Endodermal cell (in vitro differentiated cells): ENCODE results near the gene SHANK1. TPM values are rescaled to one million over a fixed set of nuclear protein-coding genes. Genes with fewer than 3 reads are reported as not detected.

Experiments
- DNase-seq: peaks from one replicate; pipeline ENCODE4 v3.0.0-alpha.2; 2017
- H3K27ac ChIP-seq: 2 replicates; pipeline ENCODE4 v1.5.1; 2013; ENCODE audit warnings: mild to moderate bottlenecking, low read depth, low read length, moderate library complexity
- H3K27me3 ChIP-seq: 2 replicates; pipeline ENCODE4 v1.6.1; 2013; ENCODE audit warnings: mild to moderate bottlenecking, low read length, moderate library complexity; ENCODE audit not compliant: insufficient read depth, control insufficient read depth, poor library complexity, severe bottlenecking
- H3K36me3 ChIP-seq: 2 replicates; pipeline ENCODE4 v1.7.0; 2013; ENCODE audit warnings: mild to moderate bottlenecking, low read length, moderate library complexity; ENCODE audit not compliant: control insufficient read depth, insufficient read depth
- H3K4me1 ChIP-seq: one replicate; pipeline ENCODE4 v1.7.0; 2013; ENCODE audit warnings: low read length; ENCODE audit not compliant: control insufficient read depth, insufficient read depth
- H3K4me3 ChIP-seq: 2 replicates; pipeline ENCODE4 v1.5.1; 2013; ENCODE audit warnings: mild to moderate bottlenecking, low read length, moderate library complexity
- H3K9ac ChIP-seq: 2 replicates; pipeline ENCODE4 v1.6.1; 2013; ENCODE audit warnings: mild to moderate bottlenecking, low read length, moderate library complexity; ENCODE audit not compliant: poor library complexity, severe bottlenecking; ENCODE audit errors: extremely low read depth
- H3K9me3 ChIP-seq: 2 replicates; pipeline ENCODE4 v1.6.1; 2013; ENCODE audit warnings: mild to moderate bottlenecking, low read length, moderate library complexity; ENCODE audit not compliant: control insufficient read depth
- H3K27ac Mint-ChIP-seq: 2 replicates; pipeline ENCODE4 v1.8.0; 2020; ENCODE audit warnings: mixed read lengths
- H3K27me3 Mint-ChIP-seq: 2 replicates; pipeline ENCODE4 v1.8.0; 2021; ENCODE audit warnings: mild to moderate bottlenecking, mixed read lengths; ENCODE audit not compliant: insufficient read depth
- H3K36me3 Mint-ChIP-seq: 2 replicates; pipeline ENCODE4 v1.8.0; 2020; ENCODE audit warnings: low read depth, mixed read lengths
- H3K4me1 Mint-ChIP-seq: 2 replicates; pipeline ENCODE4 v1.8.0; 2020; ENCODE audit warnings: mixed read lengths
- H3K4me3 Mint-ChIP-seq: 2 replicates; pipeline ENCODE4 v1.8.0; 2020; ENCODE audit warnings: mild to moderate bottlenecking, moderate library complexity, mixed read lengths
- H3K9me3 Mint-ChIP-seq: 2 replicates; pipeline ENCODE4 v1.8.0; 2020; ENCODE audit warnings: mild to moderate bottlenecking, mixed read lengths
- CTCF ChIP-seq: fragments of 200-600 bp; sonication (generic); conservative IDR thresholded peaks from 2 replicates; pipeline ENCODE4 v1.5.0; 2021; ENCODE audit warnings: antibody characterized with exemption, mild to moderate bottlenecking
- WGBS, 2 experiments: methylation state at CpG; one replicate each; pipeline versions ENCODE4 v1.1.5 to v1.1.7; 2013; ENCODE audit warnings: missing lambda C conversion rate in 2 of 2, mixed read lengths in 1 of 2; ENCODE audit not compliant: insufficient coverage in 1 of 2, insufficient read length in 1 of 2; 5-methylcytosine and 5-hydroxymethylcytosine counted together
- total RNA-seq, 2 donors: library from RNA; stranded (reverse); fragmentation: NEBNext Ultra II Directional in 1 of 2; extraction: Animal tissue kit (Norgen Biotek cat#: 25700) in 1 of 2; gene quantifications; 2 replicates in 1 of 2; 3 replicates in 1 of 2; pipeline ENCODE4 v1.2.1, GENCODE V29; 2021

Gene SHANK1
- total RNA-seq, 2 donors from 2014 or later, result 1.6 to 1.9 TPM

- Histone ChIP-seq H3K4me1 (no peaks in the 10 kb centered on the region), H3K27me3 (no peaks in the 10 kb centered on the region), H3K27ac (no peak overlapping the region), H3K36me3 (no peaks in the 10 kb centered on the region), H3K4me3 (no peak overlapping the region), H3K9me3 (peaks cover 4% of the 10 kb centered on the region), H3K9ac (no peak overlapping the region)
- Mint-ChIP-seq H3K4me1 (no peaks in the 10 kb centered on the region), H3K9me3 (no peaks in the 10 kb centered on the region), H3K36me3 (no peaks in the 10 kb centered on the region), H3K27ac (no peak overlapping the region), H3K27me3 (peaks cover 74% of the 10 kb centered on the region), H3K4me3 (no peak overlapping the region)
- 77 to 100% methylated on average over 1 to 5 of the region's 5 CpGs for WGBS, 2 experiments
- no peak for TF ChIP-seq CTCF
- no peak for DNase-seq
Measured at GRCh38 chr19:50710612-50711011, 9.0 kb downstream of the SHANK1 start.

DNA sequence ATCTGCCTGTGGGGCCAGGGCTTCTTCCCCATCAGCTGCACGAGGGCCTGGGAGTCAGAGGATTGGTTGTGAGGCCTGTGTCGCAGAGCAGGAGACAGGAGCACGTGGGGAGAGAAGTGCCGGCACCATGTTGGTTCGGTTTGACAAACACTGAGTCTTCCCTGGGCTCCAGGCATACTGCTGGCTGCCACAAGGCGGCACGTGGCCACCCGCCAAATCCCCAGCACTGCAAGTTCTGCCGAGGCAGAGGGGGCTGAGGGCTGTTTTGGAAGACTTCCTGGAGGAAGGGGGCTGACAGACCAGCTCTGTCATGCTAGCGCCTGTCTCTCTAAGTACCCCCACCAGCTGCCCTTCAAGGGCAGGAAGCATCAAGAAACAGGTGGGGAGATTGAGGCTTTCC, 9.5 kb downstream of the SHANK1 start:
- H3K4me3 ChIP-seq, result no peak overlapping the region
- peak; percentile 57 for TF ChIP-seq CTCF
- Mint-ChIP-seq H3K27ac (no peak overlapping the region), H3K4me1 (no peaks in the 10 kb centered on the region), H3K9me3 (no peaks in the 10 kb centered on the region), H3K4me3 (no peak overlapping the region), H3K36me3 (no peaks in the 10 kb centered on the region), H3K27me3 (peaks cover 73% of the 10 kb centered on the region)
- H3K9me3 ChIP-seq, result peaks cover 4% of the 10 kb centered on the region
- WGBS, 2 experiments, result 66 to 68% methylated on average over 6 to 10 of the region's 10 CpGs
- H3K4me1 ChIP-seq, result no peaks in the 10 kb centered on the region
- no peak for DNase-seq
- H3K36me3 ChIP-seq, result no peaks in the 10 kb centered on the region
- no peak overlapping the region for H3K9ac ChIP-seq
- no peaks in the 10 kb centered on the region for H3K27me3 ChIP-seq
- no peak overlapping the region for H3K27ac ChIP-seq

DNA sequence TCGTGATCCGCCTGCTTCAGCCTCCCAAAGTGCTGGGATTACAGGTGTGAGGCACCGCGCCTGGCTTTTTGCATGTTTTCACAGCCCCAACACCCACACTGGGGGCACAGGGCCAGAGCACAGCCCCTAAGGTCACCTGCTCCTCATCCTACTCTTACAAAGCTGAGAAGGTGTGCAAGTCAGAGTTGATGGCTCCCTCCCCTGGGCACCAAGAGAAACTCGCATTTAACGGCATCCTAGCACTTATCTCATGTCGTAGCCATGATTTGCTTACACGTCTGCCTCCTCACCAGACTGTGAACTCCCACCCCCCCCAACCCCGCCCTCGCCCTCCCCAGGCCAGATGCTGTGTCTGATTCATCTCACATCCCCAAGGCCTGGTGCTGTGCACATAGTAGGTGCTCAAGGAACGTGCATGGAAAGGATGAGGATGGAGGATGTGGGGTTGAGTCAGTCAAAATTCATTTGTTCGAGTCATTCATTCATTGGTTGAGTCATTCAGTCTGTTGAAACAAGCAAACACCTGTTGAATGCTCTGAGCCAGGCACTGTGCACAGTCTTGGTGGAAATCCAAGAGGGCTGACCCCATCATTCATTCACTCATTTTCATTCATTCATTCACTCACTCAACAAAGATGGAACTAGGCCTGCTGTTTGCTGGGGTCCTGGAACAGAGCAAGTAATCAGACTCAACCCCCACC, 11.3 kb downstream of the SHANK1 start:
- H3K27me3 Mint-ChIP-seq, result peaks cover 71% of the 10 kb centered on the region
- WGBS, 2 experiments, result 71 to 80% methylated on average over 8 to 12 of the region's 12 CpGs

More for the DNA sequence above, 11.3 kb downstream of the SHANK1 start:
- H3K4me1 ChIP-seq, result no peaks in the 10 kb centered on the region
- H3K27me3 ChIP-seq, result no peaks in the 10 kb centered on the region
- H3K4me1 Mint-ChIP-seq, result no peaks in the 10 kb centered on the region
- H3K9me3 ChIP-seq, result peaks cover 4% of the 10 kb centered on the region
- no peak overlapping the region for H3K27ac Mint-ChIP-seq
- TF ChIP-seq CTCF, result peak; percentile 36
- H3K36me3 ChIP-seq, result no peaks in the 10 kb centered on the region
- H3K9ac ChIP-seq, result no peak overlapping the region
- no peak overlapping the region for H3K4me3 ChIP-seq
- no peaks in the 10 kb centered on the region for H3K36me3 Mint-ChIP-seq
- H3K4me3 Mint-ChIP-seq, result no peak overlapping the region
- H3K9me3 Mint-ChIP-seq, result no peaks in the 10 kb centered on the region
- H3K27ac ChIP-seq, result no peak overlapping the region
- no peak for DNase-seq
